ENCODE data around the gene GPC3.

GRCh38 chrX:133702230-133702629, 283.2 kb downstream of the GPC3 start:
- TF ChIP-seq POLR2A (IDR thresholded peaks at IDR 0.05; ENCODE audit: borderline replicate concordance, extremely low read depth, insufficient read depth, insufficient read length): no peak
- TF ChIP-seq CEBPB (IDR thresholded peaks at IDR 0.05; ENCODE audit: low read depth): no peak
- TF ChIP-seq, protein P1, sequence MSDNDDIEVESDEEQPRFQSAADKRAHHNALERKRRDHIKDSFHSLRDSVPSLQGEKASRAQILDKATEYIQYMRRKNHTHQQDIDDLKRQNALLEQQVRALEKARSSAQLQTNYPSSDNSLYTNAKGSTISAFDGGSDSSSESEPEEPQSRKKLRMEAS (IDR thresholded peaks at IDR 0.05): no peak
- TF ChIP-seq CTCF (IDR thresholded peaks at IDR 0.05 in 2 of 3, conservative IDR thresholded peaks at IDR 0.05 in 1 of 3; ENCODE audit: borderline replicate concordance in 1 of 3, insufficient read depth in 1 of 3, low read depth in 2 of 3, low read length in 2 of 3): no peak
- no peak for TF ChIP-seq RAD21 (IDR thresholded peaks at IDR 0.05; ENCODE audit: low read depth)
